GM21737 (cell line): ENCODE data around the gene ACTL10.
"Not testable (repeated sequence)": the region's sequence is repeated elsewhere in the genome, so short reads cannot be mapped to it uniquely, and the experiment has no call there.

ENCODE experiments used
- ATAC-seq: cut with Tn5 transposase; IDR thresholded peaks from one replicate; pipeline ENCODE4 v1.9.1; 2021; ENCODE audit warnings: mild to moderate bottlenecking, moderate library complexity; ENCODE audit not compliant: unreplicated experiment

The ACTL10 gene

DNA sequence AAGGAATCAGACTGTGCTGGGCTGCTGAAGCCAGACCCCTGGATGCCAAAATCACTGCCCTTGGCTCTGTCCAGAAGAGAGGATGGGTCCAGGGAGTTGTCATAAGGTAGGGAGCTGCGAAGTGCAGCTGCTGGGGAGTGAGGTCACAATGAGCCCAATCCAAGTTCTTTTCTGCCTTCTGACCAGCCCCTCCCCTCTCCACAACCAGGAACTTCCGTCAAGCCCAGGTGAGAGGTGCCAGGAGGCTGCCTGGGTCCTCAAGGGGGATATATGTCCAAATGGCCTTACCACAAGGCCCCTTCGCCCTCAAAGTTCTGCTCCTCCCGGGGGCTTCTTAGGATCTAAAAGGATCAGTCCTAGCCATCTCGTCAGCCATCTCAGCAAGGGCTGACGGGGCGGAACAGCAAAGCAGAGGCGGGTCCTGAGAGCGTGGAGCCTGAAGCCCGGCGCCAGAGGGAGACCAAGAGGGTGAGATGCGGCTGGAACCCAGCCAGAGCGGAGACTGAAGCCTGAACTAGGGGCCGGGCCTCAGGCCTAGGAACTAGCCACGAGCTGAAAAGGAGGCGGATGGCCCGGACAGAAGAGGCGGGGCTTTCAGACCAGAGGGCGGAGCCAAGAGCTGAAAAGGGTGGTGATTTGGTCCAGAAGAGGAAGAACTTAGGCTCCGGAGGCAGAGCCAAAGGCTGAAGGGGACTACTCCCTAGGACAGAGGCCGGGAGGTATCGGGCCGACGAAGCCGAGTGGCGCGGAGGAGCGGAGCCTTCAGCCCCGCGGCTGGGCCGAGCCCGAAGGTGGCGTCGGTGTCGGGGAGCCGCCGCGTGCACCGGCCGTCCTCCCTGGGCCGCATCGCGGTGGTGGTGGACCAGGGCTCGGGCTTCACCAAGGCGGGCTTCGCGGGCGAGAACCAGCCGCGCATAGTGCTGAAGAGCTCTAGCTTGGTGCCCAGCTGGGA is at the start of gene ACTL10:
TSS of gene ACTL10 (plus strand) at position 651 of the 952 bp plus-strand sequence. CDS start 555 bp downstream, outside the sequence.
- ATAC-seq = peak; percentile 51

- no peak for ATAC-seq
These were observed 44.9 kb upstream of the ACTL10 start for GRCh38 chr20:33621717-33622400.

GRCh38 chr20:33622705-33623365 is 43.9 kb upstream of the ACTL10 start:
- ATAC-seq = no peak

DNA sequence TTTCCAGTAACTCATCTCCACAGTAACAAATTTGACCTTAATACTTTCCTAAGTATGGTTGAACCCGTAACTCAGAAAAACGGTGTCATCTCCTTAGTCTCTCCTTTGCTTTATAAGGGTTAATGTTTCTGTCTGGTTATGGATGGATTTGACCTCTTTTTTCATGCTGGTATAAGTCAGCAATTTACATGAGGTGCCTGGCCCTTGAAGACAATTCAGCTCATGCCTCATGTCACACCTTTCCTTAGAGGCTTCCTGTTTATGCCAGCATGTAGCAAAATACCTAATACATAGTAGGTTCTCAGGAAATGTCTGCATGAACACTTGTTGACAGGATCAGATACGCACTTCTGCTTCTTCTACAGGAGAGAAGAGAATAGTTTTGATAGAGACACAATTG is 42.3 kb upstream of the ACTL10 start:
- ATAC-seq = no peak

DNA sequence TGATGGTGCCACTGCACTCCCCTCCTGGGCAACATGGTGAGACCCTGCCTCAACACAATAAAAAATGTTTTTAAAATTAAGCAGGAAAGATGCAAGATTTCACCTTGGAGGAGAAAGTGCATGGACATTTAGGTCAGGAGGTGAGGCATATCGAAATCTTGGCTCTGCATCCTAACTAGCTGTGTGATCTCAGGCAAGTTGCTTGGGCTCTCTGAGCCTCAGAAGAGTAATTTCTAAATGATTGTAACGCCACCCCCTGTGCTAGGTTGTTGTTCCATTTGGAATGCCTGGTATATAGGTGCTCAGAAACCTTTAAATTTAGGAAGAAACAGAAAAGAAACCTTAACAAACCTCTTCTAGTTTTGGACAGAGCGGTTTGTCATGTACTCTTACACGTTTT is 40.6 kb upstream of the ACTL10 start:
- ATAC-seq = no peak

DNA sequence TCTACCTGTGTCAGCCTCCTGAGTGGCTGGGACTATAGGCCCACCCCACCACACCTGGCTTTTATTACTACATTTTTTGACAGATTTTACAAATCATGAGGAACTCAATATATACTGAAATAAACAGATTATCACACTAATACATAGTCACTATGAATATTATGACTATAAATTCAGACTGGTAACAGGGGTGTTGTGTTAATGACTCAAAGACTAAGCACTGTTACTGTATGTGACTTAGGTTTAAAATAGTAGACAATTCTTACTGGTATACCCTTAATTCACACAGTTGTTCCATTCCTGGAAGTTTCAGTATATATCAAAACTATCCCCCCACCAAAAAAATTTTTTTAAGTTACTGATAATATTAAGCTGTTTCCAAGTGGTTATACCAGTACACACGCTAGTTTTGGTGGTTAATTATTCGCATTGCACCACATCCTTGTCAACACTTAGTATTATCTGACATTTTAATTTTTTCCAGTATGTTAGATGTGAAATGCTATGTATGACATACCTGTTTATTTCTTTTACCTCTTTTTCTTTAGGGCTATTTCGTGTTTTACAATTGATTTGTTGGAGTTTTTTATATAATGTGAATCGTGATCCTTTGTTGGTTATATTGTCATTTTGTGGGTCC is 39.0 kb upstream of the ACTL10 start:
- no peak for ATAC-seq

- no peak for ATAC-seq
These were observed 37.2 kb upstream of the ACTL10 start for GRCh38 chr20:33629533-33629932.

GRCh38 chr20:33629979-33630378 is 36.8 kb upstream of the ACTL10 start:
- no peak for ATAC-seq

DNA sequence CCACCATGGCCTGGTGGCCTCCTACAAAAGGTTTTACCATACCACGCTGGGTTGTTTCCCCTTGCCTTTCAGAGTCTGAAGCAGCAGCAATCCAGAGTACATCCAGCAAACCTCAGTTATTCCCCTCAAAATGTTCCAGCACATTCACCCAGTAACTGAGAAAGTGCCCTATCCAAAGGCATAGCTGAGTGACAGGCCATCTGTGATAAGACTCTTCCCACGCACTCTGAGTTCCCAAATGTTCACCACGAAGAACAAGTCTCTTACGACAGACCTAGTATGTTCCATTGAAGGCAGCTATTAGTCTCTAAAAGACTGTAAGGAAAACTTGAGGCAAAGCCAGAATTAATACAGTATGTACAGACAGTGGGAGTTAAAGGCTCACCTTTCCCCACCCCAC is 36.2 kb upstream of the ACTL10 start:
- no peak for ATAC-seq

DNA sequence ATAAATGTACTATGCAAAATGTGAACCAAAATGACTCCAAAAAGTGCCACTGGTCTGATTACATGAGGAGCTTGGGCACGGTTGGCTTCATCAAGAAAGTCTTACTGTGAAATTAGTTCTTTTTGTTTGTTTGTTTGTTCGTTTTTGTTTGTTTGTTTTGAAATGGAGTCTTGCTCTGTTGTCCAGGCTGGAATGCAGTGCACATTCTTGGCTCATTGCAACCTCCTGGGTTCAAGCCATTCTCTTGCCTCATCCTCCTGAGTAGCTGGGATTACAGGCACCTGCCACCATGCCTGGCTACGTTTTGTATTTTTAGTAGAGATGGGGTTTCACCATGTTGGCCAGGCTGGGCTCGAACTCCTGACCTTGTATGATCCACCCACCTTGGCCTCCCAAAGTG is 34.8 kb upstream of the ACTL10 start:
- not testable (repeated sequence) for ATAC-seq

- ATAC-seq = no peak
These were observed 31.4 kb upstream of the ACTL10 start for GRCh38 chr20:33635341-33635740.

- ATAC-seq = no peak
These were observed 30.0 kb upstream of the ACTL10 start for GRCh38 chr20:33636776-33637175.

DNA sequence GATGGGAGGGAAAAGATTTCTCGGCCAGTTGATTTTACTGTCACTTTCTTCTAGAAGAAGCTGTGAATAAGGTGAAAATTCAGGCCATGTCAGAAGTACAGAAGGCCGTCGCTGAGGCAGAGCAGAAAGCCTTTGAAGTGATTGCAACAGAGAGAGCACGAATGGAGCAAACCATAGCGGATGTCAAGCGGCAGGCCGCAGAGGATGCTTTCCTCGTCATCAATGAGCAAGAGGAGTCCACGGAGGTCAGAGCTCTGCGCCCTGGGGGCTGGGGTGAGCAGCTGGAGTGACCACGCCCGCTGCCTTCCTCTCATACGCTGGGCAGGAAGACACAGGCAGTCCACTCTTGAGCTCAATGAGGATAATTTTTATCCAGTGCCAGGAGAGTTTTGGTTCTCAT is 26.5 kb upstream of the ACTL10 start:
- no peak for ATAC-seq

DNA sequence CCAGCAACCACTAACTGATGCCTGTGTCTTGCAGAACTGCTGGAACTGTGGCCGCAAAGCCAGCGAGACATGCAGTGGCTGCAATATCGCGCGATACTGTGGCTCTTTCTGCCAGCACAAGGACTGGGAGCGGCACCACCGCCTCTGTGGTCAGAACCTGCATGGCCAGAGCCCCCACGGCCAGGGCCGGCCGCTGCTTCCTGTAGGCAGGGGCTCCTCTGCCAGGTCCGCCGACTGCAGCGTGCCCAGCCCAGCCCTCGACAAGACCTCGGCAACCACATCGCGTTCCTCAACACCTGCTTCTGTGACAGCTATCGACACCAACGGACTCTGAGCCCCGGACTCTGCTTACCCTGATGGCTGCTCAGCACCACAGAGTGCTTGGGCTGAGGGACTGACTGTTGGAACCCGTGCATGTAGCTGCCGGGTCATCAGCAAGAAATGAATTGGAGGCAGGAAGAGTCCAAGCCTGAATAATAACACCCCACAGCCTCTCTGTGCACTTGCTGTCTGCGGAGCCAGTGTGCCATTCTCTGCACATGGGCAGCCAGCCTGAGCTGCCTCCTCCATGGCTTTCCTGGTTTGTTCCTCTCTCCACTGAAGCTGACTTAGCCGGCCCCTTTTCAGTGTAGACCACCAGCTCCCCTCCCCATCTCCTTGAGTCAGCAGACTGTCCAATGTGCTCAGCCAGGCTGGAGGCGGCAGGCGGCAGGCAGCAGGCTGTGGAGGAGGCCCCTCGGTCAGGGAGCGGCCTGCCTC is 22.3 kb upstream of the ACTL10 start:
- ATAC-seq = no peak

DNA sequence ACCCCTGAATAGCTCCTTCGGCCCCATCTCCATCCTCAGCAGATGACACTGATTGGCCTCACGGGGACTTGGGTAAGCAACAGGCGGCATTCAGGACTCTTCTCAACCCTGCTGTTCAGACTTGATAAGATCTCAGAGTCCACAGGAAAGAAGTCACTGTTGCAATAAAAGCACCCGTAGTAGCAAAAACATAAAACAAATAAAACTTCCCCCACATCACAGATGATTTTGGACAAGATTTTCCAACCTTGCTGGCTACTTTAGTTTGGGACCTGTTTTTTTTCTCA is 21.7 kb upstream of the ACTL10 start:
- no peak for ATAC-seq

- ATAC-seq = no peak
These were observed 21.3 kb upstream of the ACTL10 start for GRCh38 chr20:33645396-33645795.

DNA sequence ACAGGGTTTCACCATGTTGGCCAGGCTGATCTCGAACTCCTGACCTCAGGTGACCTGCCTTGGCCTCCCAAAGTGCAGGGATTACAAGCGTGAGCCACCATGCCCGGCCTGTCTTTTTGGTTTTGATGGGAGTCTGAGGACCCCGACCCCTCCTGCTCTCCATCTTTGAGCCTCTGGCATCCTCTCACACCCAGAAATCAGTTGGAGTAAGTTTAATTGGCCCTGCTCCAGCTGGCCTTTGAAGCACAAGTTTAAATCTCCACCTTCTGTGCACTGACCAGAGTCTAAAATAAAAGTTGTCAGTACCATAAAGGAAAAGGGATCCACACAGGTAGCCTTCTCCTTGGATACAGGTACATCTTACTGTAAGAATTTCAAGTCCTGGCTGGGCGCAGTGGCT is 20.6 kb upstream of the ACTL10 start:
- ATAC-seq = no peak

DNA sequence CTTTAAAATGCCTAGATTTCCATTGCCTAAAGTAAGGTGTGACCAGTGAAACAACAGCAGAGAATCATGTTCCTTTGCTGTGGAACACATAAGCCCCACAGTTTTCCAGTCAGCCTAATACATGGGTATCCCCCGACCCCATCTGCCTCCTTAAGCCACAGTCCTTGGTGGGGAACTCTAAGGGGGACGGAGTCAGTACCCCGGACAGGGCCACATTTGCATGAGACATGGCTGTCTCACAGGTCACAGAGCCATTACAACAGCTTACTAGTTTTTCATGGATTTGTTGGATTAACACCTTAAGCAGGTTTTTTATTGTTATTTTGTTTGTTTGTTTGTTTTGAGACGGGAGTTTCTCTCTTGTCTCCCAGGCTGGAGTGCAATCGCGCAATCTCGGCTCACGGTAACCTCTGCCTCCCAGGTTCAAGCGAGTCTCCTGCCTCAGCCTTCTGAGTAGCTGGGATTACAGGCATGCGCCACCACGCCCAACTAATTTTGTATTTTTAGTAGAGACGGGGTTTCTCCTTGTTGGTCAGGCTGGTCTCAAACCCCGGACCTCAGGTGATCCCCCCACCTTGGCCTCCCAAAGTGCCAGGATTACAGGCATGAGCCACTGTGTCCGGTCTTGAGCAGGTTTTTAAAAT is 19.7 kb upstream of the ACTL10 start:
- not testable (repeated sequence) for ATAC-seq

DNA sequence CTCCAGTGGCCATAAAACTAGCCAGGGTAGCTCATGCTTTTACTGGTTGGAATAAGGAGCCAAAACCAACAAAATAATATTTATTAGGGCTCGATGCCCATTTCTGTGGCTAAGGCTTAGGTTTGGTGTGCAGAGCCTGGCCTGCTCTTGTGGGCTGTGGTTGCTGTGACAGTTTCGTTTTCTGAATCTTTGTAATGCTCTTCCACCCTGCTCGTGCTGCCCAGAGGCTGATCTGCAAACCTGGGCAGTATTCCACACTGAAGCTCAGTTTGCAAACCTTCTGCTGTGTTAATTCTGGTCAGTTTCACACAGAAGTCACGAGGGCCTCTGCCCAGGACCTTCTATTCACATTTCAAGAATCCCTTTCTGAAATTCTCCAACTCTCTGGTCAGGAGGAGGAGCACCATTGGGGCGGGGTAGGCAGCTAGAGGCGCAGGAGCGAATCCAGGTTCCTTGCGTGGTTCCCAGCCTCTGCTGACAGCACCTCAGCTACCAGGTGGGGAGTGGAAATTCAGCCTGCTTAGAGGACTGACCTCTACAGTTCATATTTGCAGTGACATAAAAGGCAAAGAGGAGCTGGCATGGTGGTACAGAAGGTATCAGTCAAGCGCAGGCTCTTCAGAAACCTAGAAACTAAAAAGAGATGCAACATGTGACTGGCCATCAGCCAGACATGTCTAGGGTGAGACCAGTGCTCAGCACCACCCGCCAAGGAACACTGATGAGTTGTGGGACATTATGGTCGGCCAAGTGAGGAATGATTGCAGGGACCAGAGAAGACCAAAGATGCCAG is 18.9 kb upstream of the ACTL10 start:
- no peak for ATAC-seq
